ENCODE data around the gene MYO7A. TPM values are rescaled to one million over a fixed set of nuclear protein-coding genes. Genes with fewer than 3 reads are reported as not detected.

The MYO7A gene
- total and polyA plus RNA-seq, 2 experiments from 2014 or later, result 1.8 to 5.4 TPM

DNA sequence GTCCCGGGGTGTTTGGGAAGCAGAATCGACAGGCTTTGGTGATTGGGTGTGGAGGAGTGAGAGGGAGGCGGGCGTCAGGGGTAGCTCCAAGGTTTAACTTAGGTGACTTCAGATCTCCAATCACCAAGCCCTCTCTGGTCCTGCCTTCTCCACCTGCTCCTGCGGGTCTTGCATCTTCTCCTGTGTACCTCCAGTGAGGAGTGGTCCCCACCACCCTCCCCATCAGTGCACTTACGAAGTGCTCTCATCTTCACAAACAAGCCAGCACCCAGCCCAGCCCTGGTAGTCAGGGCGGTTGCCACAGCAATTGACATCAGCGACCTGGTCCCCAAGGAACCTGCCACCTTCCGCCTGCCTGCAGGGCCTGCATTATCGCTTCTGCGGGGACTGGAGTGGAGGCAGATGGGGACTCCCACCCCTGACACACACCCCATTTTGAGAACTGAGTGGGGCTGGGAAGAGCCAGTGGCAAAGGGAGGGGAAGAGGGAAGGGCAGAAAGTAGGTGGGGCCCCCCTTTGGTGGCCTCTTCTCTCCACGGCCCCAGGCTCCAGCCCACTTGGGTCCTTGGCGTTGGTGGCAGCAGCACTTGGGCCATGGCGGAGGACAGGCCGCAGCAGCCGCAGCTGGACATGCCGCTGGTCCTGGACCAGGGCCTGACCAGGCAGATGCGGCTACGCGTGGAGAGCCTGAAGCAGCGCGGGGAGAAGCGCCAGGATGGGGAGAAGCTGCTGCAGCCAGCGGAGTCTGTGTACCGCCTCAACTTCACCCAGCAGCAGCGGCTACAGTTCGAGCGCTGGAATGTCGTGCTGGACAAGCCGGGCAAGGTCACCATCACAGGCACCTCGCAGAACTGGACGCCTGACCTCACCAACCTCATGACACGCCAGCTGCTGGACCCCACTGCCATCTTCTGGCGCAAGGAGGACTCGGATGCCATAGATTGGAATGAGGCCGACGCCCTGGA, 25.5 kb upstream of the MYO7A start, which contains the start of gene OMP (continued):
- no peak for TF ChIP-seq ZNF114 (CRISPR knock-in tag; IDR thresholded peaks at IDR 0.05)
- TF ChIP-seq POLR2AphosphoS5 (IDR thresholded peaks at IDR 0.05; ENCODE audit: low read depth), result no peak

DNA sequence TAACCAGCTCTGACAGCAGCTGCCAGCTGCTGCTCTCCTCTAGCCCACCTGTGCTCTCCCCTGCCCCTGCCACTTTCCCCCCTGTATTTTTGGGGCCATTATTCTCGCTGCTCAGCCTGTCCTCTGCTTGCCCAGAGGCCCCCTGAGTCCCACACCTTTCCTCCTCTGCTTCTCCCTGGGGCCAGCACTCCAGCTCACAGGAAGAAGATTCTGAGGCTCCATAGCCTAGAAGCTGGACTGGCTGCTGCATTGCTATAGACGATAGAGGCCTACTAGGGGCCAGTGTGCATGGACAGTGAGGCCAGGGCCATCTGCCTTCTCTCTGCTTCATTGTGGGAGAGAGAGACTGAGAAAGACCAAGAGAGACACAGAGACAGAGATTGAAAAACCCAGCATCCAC, 24.7 kb upstream of the MYO7A start:
- peaks cover 17% of the 10 kb centered on the region for H3K9me3 Mint-ChIP-seq
- no peaks in the 10 kb centered on the region for H3K4me1 ChIP-seq (ENCODE audit: insufficient read depth)
- no peaks in the 10 kb centered on the region; the same call in 2 of the 3 replicates for H3K4me1 Mint-ChIP-seq
- no peak for DNase-seq (ENCODE audit: low spot score)
- H3K27me3 Mint-ChIP-seq (ENCODE audit: insufficient read depth, low read depth, poor library complexity), result peaks cover 15% of the 10 kb centered on the region
- no peak overlapping the region for H2AFZ ChIP-seq
- no peaks in the 10 kb centered on the region for H4K20me1 ChIP-seq (replicated peaks; ENCODE audit: insufficient read depth)
- H3K79me2 ChIP-seq (replicated peaks; ENCODE audit: insufficient read depth), result no peaks in the 10 kb centered on the region
- H3K9me2 ChIP-seq (ENCODE audit: insufficient read depth), result 0 out of 2 replicates have a peak, but pooled peaks cover 5% of the 10 kb centered on the region
- no peak overlapping the region for H3K4me3 ChIP-seq
- H3K27ac ChIP-seq (ENCODE audit: low read depth), result no peak overlapping the region
- peaks cover 13% of the 10 kb centered on the region for H3K36me3 Mint-ChIP-seq (ENCODE audit: low read depth)
- no peak for ATAC-seq
- H3F3A ChIP-seq (replicated peaks; ENCODE audit: low read depth), result no peaks in the 10 kb centered on the region
- no peaks in the 10 kb centered on the region for H3K36me3 ChIP-seq (ENCODE audit: insufficient read depth)
- no peak overlapping the region for H3K4me3 Mint-ChIP-seq
- H3K27ac Mint-ChIP-seq, result no peak overlapping the region
- no peaks in the 10 kb centered on the region for H3K27me3 ChIP-seq (ENCODE audit: insufficient read depth)
- no peak overlapping the region for H3K4me2 ChIP-seq
- no peak for TF ChIP-seq EZH2phosphoT487 (IDR thresholded peaks at IDR 0.05; ENCODE audit: unreplicated experiment)
- TF ChIP-seq, protein P1, sequence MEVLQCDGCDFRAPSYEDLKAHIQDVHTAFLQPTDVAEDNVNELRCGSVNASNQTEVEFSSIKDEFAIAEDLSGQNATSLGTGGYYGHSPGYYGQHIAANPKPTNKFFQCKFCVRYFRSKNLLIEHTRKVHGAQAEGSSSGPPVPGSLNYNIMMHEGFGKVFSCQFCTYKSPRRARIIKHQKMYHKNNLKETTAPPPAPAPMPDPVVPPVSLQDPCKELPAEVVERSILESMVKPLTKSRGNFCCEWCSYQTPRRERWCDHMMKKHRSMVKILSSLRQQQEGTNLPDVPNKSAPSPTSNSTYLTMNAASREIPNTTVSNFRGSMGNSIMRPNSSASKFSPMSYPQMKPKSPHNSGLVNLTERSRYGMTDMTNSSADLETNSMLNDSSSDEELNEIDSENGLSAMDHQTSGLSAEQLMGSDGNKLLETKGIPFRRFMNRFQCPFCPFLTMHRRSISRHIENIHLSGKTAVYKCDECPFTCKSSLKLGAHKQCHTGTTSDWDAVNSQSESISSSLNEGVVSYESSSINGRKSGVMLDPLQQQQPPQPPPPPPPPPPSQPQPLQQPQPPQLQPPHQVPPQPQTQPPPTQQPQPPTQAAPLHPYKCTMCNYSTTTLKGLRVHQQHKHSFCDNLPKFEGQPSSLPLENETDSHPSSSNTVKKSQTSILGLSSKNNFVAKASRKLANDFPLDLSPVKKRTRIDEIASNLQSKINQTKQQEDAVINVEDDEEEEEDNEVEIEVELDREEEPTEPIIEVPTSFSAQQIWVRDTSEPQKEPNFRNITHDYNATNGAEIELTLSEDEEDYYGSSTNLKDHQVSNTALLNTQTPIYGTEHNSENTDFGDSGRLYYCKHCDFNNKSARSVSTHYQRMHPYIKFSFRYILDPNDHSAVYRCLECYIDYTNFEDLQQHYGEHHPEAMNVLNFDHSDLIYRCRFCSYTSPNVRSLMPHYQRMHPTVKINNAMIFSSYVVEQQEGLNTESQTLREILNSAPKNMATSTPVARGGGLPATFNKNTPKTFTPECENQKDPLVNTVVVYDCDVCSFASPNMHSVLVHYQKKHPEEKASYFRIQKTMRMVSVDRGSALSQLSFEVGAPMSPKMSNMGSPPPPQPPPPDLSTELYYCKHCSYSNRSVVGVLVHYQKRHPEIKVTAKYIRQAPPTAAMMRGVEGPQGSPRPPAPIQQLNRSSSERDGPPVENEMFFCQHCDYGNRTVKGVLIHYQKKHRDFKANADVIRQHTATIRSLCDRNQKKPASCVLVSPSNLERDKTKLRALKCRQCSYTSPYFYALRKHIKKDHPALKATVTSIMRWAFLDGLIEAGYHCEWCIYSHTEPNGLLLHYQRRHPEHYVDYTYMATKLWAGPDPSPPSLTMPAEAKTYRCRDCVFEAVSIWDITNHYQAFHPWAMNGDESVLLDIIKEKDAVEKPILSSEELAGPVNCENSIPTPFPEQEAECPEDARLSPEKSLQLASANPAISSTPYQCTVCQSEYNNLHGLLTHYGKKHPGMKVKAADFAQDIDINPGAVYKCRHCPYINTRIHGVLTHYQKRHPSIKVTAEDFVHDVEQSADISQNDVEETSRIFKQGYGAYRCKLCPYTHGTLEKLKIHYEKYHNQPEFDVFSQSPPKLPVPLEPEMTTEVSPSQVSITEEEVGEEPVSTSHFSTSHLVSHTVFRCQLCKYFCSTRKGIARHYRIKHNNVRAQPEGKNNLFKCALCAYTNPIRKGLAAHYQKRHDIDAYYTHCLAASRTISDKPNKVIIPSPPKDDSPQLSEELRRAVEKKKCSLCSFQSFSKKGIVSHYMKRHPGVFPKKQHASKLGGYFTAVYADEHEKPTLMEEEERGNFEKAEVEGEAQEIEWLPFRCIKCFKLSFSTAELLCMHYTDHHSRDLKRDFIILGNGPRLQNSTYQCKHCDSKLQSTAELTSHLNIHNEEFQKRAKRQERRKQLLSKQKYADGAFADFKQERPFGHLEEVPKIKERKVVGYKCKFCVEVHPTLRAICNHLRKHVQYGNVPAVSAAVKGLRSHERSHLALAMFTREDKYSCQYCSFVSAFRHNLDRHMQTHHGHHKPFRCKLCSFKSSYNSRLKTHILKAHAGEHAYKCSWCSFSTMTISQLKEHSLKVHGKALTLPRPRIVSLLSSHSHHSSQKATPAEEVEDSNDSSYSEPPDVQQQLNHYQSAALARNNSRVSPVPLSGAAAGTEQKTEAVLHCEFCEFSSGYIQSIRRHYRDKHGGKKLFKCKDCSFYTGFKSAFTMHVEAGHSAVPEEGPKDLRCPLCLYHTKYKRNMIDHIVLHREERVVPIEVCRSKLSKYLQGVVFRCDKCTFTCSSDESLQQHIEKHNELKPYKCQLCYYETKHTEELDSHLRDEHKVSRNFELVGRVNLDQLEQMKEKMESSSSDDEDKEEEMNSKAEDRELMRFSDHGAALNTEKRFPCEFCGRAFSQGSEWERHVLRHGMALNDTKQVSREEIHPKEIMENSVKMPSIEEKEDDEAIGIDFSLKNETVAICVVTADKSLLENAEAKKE (CRISPR knock-in tag; IDR thresholded peaks at IDR 0.05), result no peak
- no peak for TF ChIP-seq NANOG (IDR thresholded peaks at IDR 0.05; ENCODE audit: borderline replicate concordance)
- TF ChIP-seq POLR2AphosphoS5 (IDR thresholded peaks at IDR 0.05; ENCODE audit: low read depth), result no peak
- TF ChIP-seq ZNF114 (CRISPR knock-in tag; IDR thresholded peaks at IDR 0.05), result no peak
- TF ChIP-seq, protein P2, sequence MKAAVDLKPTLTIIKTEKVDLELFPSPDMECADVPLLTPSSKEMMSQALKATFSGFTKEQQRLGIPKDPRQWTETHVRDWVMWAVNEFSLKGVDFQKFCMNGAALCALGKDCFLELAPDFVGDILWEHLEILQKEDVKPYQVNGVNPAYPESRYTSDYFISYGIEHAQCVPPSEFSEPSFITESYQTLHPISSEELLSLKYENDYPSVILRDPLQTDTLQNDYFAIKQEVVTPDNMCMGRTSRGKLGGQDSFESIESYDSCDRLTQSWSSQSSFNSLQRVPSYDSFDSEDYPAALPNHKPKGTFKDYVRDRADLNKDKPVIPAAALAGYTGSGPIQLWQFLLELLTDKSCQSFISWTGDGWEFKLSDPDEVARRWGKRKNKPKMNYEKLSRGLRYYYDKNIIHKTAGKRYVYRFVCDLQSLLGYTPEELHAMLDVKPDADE (IDR thresholded peaks at IDR 0.05), result no peak
- TF ChIP-seq JUNB (IDR thresholded peaks at IDR 0.05; ENCODE audit: unreplicated experiment), result no peak
- no peak for TF ChIP-seq STAT1 (IDR thresholded peaks at IDR 0.05; ENCODE audit: unreplicated experiment)
- TF ChIP-seq, protein P3, sequence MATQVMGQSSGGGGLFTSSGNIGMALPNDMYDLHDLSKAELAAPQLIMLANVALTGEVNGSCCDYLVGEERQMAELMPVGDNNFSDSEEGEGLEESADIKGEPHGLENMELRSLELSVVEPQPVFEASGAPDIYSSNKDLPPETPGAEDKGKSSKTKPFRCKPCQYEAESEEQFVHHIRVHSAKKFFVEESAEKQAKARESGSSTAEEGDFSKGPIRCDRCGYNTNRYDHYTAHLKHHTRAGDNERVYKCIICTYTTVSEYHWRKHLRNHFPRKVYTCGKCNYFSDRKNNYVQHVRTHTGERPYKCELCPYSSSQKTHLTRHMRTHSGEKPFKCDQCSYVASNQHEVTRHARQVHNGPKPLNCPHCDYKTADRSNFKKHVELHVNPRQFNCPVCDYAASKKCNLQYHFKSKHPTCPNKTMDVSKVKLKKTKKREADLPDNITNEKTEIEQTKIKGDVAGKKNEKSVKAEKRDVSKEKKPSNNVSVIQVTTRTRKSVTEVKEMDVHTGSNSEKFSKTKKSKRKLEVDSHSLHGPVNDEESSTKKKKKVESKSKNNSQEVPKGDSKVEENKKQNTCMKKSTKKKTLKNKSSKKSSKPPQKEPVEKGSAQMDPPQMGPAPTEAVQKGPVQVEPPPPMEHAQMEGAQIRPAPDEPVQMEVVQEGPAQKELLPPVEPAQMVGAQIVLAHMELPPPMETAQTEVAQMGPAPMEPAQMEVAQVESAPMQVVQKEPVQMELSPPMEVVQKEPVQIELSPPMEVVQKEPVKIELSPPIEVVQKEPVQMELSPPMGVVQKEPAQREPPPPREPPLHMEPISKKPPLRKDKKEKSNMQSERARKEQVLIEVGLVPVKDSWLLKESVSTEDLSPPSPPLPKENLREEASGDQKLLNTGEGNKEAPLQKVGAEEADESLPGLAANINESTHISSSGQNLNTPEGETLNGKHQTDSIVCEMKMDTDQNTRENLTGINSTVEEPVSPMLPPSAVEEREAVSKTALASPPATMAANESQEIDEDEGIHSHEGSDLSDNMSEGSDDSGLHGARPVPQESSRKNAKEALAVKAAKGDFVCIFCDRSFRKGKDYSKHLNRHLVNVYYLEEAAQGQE (IDR thresholded peaks at IDR 0.05; ENCODE audit: unreplicated experiment), result no peak
- no peak for TF ChIP-seq ZNF331 (CRISPR knock-in tag; IDR thresholded peaks at IDR 0.05; ENCODE audit: low read depth)
- TF ChIP-seq EZH2 (IDR thresholded peaks at IDR 0.05; ENCODE audit: low read depth, unreplicated experiment), result no peak
